Kasumi-1 (cell line): ENCODE results near the gene PKNOX1.
"Not testable (repeated sequence)": the region's sequence is repeated elsewhere in the genome, so short reads cannot be mapped to it uniquely, and the experiment has no call there.

Source experiments
- DNase-seq, 2 experiments: peaks; one replicate each; lab custom pipeline; 2025; lab: John Stamatoyannopoulos, UW

Gene PKNOX1

GRCh38 chr21:43021191-43021590, 46.8 kb downstream of the PKNOX1 start:
- no peak for DNase-seq

GRCh38 chr21:43021756-43022600, 47.6 kb downstream of the PKNOX1 start:
- no peak for DNase-seq

GRCh38 chr21:43023175-43023574, 48.8 kb downstream of the PKNOX1 start:
- DNase-seq = no peak

- DNase-seq = no peak
Observed at GRCh38 chr21:43024439-43025136, 50.2 kb downstream of the PKNOX1 start.

DNA sequence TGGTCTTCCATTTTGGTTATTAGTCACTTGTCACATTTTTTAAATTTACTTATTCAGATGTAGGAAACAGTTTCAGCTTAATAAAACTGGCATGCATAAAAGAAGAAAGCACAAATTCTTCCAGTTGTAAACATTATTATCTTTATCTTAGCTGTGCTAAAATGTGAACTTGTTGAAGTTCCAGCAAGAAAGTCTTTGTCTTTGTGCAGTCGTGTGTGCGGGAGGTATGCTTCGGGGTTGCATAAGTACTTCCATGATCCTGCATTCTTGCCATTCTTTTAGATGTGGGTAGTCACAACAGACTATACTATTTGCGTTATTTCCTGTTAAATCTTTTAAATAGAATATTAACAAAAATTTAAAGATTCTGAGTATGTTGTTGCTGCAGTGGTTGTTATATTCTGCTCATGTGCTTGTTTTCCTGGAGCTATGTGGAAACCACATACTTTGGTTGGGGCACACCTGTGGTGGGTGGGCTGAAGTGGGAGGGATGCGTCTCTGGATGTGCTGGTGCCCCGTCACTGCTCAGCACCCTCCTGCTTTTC, 51.3 kb downstream of the PKNOX1 start:
- DNase-seq = no peak

DNA sequence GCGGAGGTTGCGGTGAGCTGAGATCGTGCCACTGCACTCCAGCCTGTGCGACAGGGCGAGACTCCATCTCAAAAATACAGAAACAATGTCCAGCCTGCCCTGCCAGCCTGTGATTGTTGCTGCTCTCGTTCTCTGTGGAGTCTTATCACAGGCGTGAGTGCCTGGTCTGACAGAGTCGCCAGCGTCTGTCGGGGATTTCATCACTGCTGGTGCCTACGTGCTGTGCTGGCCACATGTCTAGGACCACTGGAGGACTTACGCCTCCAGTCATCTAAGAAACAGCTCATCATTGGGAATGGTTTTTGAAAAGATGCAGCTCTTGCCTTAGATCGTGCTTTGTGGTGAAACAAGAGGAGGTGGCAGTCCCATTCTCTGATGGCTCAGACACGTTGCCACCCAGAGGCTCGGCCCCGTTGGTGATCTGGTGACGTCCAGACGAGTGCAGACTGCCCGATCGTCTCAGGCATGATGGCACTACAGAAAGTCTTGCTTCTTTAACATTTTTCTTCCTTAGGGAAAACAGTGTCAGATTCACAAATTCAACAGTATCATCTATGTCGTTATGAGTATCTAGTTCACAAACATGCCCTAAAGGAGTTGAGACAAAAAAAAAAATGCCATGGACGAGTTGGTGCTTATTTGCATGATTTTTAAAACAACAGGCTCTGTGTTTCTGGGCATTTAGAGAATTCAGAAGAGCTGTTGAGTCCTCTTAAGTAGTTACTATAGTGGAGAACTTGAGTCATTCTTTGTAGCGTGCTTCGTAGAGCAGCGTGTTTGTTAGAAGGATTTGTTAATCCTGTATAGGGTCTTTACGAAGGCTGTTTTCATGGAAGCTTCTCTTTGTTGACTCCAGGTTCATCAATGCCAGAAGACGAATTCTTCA, 53.7 kb downstream of the PKNOX1 start:
- no peak for DNase-seq

- DNase-seq = no peak
Observed at GRCh38 chr21:43029785-43030184, 55.4 kb downstream of the PKNOX1 start.

DNA sequence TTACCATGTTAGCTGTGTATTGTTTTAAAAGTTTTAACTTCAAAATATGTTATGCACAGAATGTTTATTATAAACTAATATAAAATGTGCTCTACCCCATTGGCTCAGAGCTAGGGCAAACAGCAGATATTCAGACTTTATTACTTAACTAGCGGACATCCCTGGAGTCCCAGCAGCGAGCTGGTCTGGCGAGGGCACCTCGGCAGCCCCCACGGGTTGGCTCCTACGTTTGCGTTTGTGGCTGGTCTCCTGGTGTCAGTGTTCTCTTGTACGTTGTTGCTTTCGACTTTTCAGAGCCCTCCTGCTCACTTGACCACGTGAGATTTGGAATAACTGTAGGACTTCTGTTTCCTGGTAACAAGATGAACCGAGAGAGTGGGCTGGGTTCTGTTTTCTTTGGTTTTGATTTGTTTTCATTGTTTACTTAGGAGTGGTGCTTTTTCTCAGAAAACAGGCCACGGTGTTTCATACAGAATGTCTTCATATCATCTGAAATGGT, 56.8 kb downstream of the PKNOX1 start:
- DNase-seq = no peak

DNA sequence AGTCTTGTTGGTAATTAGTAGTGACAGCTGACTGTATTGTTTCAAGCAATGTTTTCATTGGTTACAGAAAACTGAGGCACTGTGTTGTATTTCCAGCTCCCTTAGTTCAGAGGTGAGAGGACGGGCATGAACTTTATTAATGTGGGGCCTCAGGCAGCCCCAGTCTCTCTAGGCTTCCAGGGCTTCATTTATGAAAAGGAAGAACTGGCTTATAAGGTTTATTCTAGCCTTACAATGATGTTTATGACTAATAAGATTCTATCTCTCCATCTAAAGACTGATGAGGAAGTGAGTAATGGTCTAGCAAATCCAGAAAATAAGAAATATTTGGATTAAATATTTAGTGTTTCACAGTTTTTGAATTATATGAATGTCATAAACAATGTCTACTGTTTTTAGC, 59.7 kb downstream of the PKNOX1 start:
- DNase-seq = no peak

DNA sequence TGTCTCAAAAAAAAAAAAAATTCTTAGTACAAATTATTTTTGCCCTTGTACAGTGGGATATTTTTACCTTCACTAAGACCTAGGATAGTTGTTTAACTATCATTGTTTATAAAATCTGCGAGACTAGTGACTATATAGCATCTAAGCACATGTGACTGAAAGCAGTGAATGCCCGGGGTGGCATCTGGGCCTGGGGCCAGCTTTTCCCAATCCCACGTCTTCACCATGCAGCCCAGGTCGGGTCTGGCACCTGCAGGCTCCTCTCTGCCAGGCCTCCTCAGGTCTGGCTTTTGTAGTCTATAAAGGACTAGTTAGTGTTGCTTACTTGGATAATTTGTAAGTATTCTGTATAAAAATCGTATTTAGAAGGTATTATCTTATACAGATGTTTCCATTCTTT, 60.5 kb downstream of the PKNOX1 start:
- DNase-seq = no peak

GRCh38 chr21:43036889-43037288, 62.5 kb downstream of the PKNOX1 start:
- DNase-seq = not testable (repeated sequence)

DNA sequence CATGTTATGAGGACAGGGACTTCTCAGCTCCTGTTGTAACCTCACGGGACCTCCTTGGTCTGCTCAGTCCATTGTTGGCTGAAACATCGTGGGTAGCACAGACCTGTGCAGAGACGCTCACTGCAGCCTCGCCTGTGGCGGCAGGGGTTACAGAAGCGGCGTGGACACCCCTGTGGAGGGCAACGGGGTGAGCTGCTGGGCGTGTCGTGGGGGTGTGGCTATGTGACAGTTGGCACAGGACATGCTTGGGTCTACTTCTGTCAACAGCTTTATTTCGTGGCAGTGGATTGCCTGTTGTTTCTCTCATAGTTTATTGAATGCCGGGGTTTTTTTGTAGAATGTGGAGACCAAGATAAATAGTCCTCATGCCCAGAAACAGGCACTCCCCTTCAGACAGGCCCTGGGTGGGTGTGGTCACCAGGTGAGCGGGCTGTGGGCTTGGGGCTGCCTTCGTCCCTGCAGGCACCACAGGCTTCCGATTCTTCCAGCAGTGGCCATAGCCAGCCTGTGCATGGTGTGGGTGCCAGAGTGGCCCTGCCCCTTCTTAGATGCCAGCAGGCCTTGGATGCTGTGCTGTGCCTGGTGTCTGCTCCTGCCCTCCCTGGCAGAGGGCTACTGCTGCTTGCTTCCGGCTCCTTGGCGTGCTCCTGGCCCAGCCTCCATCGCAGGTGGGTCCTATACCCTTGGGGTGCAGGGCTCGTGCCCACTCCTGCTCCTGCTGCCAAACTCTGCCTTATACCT, 63.7 kb downstream of the PKNOX1 start:
- DNase-seq = not testable (repeated sequence)

DNA sequence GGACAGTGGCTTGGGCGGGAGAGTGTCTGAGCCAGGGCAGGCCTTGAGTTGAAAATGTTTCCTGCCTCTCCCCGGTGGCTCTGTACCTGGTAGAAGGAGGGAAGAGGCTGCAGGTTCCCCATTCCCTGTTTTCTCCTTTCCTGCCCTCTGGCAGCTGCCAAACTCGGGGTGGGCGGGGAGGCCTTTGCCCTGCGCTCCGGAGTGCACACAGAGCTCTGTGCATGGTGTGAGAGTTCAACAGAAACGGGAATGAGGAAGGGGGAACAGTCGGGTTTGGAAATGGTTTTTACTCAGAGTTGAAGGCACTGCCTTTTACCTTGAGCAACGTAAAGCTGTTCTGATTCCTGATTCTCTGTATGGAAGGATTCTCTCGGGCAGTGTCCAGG, 64.3 kb downstream of the PKNOX1 start:
- not testable (repeated sequence) for DNase-seq

GRCh38 chr21:43042169-43042568, 67.8 kb downstream of the PKNOX1 start:
- DNase-seq = not testable (repeated sequence)

DNA sequence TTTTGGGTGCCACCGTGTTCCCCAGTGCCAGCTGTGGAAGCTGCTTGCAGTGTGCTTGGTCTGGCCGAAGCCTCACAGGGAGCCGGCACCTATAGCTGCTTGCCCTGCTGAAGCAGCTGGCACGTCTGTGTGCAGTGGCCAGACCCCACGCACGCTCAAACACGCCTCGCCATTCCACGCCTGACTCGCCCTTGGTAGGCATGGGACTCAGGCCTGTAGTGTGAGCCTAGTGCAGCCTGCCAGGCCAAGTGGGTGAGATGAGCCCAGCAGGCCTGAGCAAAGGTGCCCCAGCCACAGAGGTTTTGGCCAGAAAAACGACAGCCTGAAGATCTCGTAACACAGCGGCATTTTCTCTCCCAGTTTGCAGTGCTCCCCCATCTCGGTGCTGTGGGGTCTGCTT, 68.9 kb downstream of the PKNOX1 start:
- not testable (repeated sequence) for DNase-seq

DNA sequence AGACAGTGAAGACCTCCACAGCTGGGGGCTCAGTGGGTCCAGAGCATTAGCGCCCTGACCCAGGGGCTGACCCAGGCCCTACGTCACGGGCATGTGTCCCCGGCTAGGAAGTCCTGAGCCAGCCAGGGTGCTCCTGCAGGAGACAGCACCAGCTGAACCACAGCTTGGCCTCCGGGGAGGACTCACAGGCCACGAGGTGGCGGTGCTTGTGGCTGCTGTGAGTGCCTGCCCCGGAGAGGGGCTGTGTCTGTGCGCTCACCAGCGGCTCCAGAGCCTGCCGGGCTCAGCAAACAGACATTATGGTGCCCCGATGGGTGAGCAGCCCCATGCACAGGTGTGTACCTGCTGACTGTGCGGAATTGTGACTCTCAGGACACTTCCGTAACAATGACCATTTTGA, 70.2 kb downstream of the PKNOX1 start:
- not testable (repeated sequence) for DNase-seq

DNA sequence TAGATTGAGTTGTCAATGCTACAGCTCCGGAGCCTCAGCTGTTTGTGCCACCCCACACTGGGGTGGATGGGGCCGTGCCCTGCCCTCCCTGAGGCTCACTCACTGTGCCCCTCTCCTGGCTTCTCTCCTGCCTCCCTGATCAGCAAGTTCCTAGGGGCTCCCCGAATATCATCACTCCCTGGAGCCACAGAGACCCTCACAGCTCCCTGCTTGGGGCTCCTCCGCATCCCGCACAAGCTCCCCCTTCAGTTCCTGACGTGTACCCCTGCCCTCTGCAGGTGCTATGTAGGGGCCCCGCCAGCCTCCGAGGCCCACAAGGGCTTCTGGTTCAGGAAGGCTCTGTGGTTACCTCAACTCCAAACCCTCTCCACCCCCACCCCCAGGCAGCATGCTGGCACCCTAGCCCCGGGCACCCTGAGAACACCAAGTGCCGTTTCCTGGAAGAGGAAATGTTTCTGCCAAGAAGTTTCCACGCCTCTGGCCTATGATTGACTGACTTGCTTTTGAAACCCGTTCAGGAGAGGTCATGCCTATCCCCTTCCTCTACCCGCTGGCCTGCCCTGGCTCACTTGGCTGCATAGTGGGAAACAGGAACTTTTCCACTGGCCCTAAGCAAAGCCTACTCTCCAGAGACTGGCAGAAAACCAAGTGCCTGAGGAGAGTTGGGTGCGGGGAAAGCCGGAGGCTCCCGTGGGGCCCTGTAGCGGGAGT, 71.0 kb downstream of the PKNOX1 start:
- not testable (repeated sequence) for DNase-seq

DNA sequence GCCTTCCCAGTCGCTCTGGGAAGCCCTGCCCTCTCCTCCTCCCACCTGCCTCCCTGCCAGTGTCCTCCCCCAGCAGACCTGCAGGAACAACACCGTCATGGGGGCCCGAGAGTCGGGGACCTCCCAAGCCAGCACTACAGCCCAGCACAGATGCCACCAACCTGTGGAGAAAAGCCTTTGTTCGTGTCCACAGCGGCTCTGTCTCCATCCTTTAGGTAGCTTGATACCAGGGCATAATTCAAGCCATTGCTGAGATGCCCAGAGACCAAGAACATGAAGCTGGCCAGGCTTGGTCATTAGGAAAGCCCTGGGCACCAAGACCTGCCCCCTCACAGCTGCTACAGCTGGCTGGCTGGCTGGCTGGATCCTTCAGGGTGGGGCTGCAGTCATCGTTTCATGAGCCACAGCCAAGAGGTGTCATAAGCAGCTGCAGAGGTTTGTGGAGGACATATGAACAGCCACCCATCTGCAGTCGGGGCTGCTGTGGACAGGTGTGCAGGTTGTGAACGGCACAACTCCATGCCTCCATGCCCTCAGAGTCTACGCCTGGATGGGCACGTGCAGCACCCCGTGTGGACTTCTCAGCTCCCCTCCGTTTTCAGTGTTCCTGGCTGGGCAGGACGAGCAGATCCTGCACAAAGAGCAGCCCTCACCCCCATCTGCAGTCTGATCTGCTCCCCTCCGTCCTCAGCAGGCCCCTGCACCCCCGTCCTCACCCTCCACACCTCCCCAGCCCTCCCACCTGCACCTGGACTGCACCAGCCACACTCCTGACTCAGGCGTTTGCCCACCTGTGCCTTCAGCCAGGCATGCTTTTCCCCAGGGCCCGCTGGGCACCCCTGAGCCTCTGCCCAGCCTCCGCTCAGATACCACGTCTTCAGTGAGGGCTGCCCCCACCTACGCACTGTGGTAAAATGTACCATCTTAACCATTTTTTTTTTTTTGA, 71.8 kb downstream of the PKNOX1 start:
- DNase-seq = not testable (repeated sequence)

DNA sequence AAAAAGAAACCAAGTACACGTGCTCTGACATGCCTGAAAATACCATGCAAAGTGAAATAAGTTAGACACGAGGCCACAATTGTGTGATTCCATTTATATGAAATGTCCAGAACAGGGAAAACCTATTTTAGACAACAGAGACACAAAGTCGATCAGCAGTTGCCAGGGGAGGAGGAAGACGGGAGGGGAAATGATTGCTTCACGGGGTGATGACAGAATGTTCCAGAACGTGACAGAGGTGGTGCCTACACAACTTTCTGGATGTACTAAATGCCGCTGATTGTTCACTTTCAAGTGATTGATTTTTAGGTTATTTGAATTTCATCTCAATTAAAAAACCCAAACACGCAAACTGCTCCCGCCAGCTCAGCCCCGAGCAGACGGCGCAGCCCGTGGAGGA, 78.8 kb downstream of the PKNOX1 start:
- DNase-seq = not testable (repeated sequence)
